HEK293 (cell line): ENCODE data around the gene EIPR1.

ENCODE experiments used
- CTCF ChIA-PET: fragments of 350-600 bp; formaldehyde crosslinking; extraction: SDS; loops from one replicate; lab custom pipeline; 2021; ENCODE audit warnings: antibody characterized with exemption; lab: Yijun Ruan, JAX
- POLR2A ChIA-PET: fragments of 300-600 bp; formaldehyde crosslinking; extraction: SDS; loops from one replicate; lab custom pipeline; 2020; ENCODE audit warnings: antibody characterized with exemption, inconsistent platforms; lab: Yijun Ruan, JAX
- H3K27ac ChIP-seq: fragments of 200-500 bp; sonication (Bioruptor generic); 2 replicates; pipeline ENCODE4 v1.5.1; 2014; ENCODE audit warnings: low read depth, low read length, control low read depth, inconsistent platforms; ENCODE audit errors: extremely low read depth
- H3K36me3 ChIP-seq, 2 experiments: fragments of 200-500 bp in 1 of 2; sonication (Bioruptor generic) in 1 of 2; 1 replicate in 1 of 2; 2 replicates in 1 of 2; pipeline ENCODE4 v1.5.1; 2014 to 2017; ENCODE audit warnings: inconsistent platforms in 2 of 2, low read length in 2 of 2; ENCODE audit not compliant: control insufficient read depth in 2 of 2, insufficient read depth in 1 of 2
- H3K4me1 ChIP-seq: fragments of 200-500 bp; sonication (Bioruptor generic); 2 replicates; pipeline ENCODE4 v1.5.1; 2014; ENCODE audit warnings: mild to moderate bottlenecking, low read length, inconsistent platforms; ENCODE audit not compliant: control insufficient read depth, insufficient read depth
- H3K4me3 ChIP-seq: 2 replicates; pipeline ENCODE4 v1.5.1; 2011; ENCODE audit warnings: low read depth, mild to moderate bottlenecking, control low read depth, low read length, moderate library complexity
- H3K9me3 ChIP-seq: fragments of 200-500 bp; sonication (Bioruptor generic); 2 replicates; pipeline ENCODE4 v1.5.1; 2014; ENCODE audit warnings: low read depth, low read length, inconsistent platforms; ENCODE audit not compliant: control insufficient read depth, insufficient read depth
- EGR2 ChIP-seq: fragments of 450-650 bp; formaldehyde crosslinking; IDR thresholded peaks from 2 replicates; pipeline ENCODE4 v1.5.1; 2016; ENCODE audit warnings: low read depth, missing biosample characterization, missing genetic modification characterization
- IKZF3 ChIP-seq: fragments of 450-650 bp; IDR thresholded peaks from 2 replicates; pipeline ENCODE4 v1.5.0; 2018; ENCODE audit warnings: missing biosample characterization, mild to moderate bottlenecking, missing genetic modification characterization, moderate library complexity
- OSR2 ChIP-seq: fragments of 450-650 bp; formaldehyde crosslinking; IDR thresholded peaks from 2 replicates; pipeline ENCODE4 v1.5.1; 2016; ENCODE audit warnings: missing biosample characterization, missing genetic modification characterization
- TRIM28 ChIP-seq: IDR thresholded peaks from 2 replicates; pipeline ENCODE4 v1.6.1; 2011; ENCODE audit warnings: low read length, control low read depth, borderline replicate concordance
- ZBTB11 ChIP-seq: fragments of 450-650 bp; formaldehyde crosslinking; conservative IDR thresholded peaks from 2 replicates; pipeline ENCODE4 v1.5.1; 2016; ENCODE audit warnings: low read depth, missing biosample characterization, missing genetic modification characterization
- ZBTB21 ChIP-seq: fragments of 450-650 bp; formaldehyde crosslinking; IDR thresholded peaks from 2 replicates; pipeline ENCODE4 v1.5.1; 2017; ENCODE audit warnings: missing biosample characterization, missing genetic modification characterization
- ZBTB49 ChIP-seq: fragments of 450-650 bp; formaldehyde crosslinking; IDR thresholded peaks from 2 replicates; pipeline ENCODE4 v1.5.1; 2016; ENCODE audit warnings: missing biosample characterization, missing genetic modification characterization, low read depth
- ZNF146 ChIP-seq: fragments of 450-650 bp; formaldehyde crosslinking; IDR thresholded peaks from 2 replicates; pipeline ENCODE4 v1.5.1; 2016; ENCODE audit warnings: missing biosample characterization, missing genetic modification characterization
- ZNF184 ChIP-seq: fragments of 450-650 bp; IDR thresholded peaks from 2 replicates; pipeline ENCODE4 v1.5.1; 2018; ENCODE audit warnings: missing biosample characterization, mild to moderate bottlenecking, missing genetic modification characterization
- ZNF19 ChIP-seq: fragments of 450-650 bp; formaldehyde crosslinking; IDR thresholded peaks from 2 replicates; pipeline ENCODE4; 2016; ENCODE audit warnings: missing biosample characterization, missing genetic modification characterization, low read depth
- ZNF221 ChIP-seq: fragments of 450-650 bp; formaldehyde crosslinking; IDR thresholded peaks from 2 replicates; pipeline ENCODE4 v1.5.1; 2017; ENCODE audit warnings: missing biosample characterization, missing genetic modification characterization, borderline replicate concordance
- ZNF280D ChIP-seq: fragments of 450-650 bp; formaldehyde crosslinking; IDR thresholded peaks from 2 replicates; pipeline ENCODE4 v1.5.1; 2016; ENCODE audit warnings: missing biosample characterization, missing genetic modification characterization
- ZNF37A ChIP-seq: fragments of 450-650 bp; IDR thresholded peaks from 2 replicates; pipeline ENCODE4 v1.5.1; 2018; ENCODE audit warnings: missing biosample characterization, missing genetic modification characterization
- ZNF529 ChIP-seq: fragments of 450-650 bp; formaldehyde crosslinking; IDR thresholded peaks from 2 replicates; pipeline ENCODE4 v1.5.1; 2017; ENCODE audit warnings: missing genetic modification characterization, missing biosample characterization; ENCODE audit not compliant: insufficient replicate concordance
- ZNF549 ChIP-seq: fragments of 450-650 bp; IDR thresholded peaks from 2 replicates; pipeline ENCODE4 v1.5.1; 2018; ENCODE audit warnings: missing biosample characterization, missing genetic modification characterization, mild to moderate bottlenecking, inconsistent platforms, moderate library complexity
- ZNF585B ChIP-seq: fragments of 450-650 bp; formaldehyde crosslinking; IDR thresholded peaks from 2 replicates; pipeline ENCODE4 v1.5.1; 2016; ENCODE audit warnings: missing biosample characterization, missing genetic modification characterization
- ZSCAN5A ChIP-seq: fragments of 450-650 bp; formaldehyde crosslinking; IDR thresholded peaks from 2 replicates; pipeline ENCODE4 v1.5.1; 2016; ENCODE audit warnings: missing biosample characterization, missing genetic modification characterization
- TF ChIP-seq, protein P1 (sequence below): fragments of 450-650 bp; formaldehyde crosslinking; IDR thresholded peaks from 2 replicates; pipeline ENCODE4 v1.5.1; 2016; ENCODE audit warnings: missing biosample characterization, missing genetic modification characterization
- TF ChIP-seq, protein P2 (sequence below): fragments of 450-650 bp; formaldehyde crosslinking; IDR thresholded peaks from 2 replicates; pipeline ENCODE4 v1.5.1; 2016; ENCODE audit warnings: missing biosample characterization, missing genetic modification characterization

Gene EIPR1

DNA sequence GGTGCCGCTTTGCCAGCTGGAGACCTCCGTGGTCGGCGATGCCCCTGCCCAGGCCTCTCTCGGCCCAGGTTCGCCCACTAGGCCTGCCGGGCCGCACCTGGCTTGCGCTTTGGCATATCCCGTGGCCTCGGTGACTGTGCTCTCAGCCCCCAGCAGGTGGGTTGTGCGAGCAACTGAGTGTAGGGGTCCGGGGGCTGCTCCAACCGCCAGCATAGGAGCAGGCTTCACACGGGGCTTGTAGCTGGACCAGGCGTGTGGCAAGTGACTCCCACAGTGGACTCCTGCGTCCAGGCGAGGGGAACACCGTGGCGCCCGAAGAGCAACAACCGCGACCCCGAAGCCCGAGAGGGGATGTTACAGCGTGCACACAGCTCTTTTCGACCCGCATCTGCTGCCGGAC, 11.6 kb upstream of the EIPR1 start:
- no peak overlapping the region for H3K27ac ChIP-seq
- no peak for TF ChIP-seq ZBTB21 (tag by site-specific recombination)
- TF ChIP-seq, protein P1, sequence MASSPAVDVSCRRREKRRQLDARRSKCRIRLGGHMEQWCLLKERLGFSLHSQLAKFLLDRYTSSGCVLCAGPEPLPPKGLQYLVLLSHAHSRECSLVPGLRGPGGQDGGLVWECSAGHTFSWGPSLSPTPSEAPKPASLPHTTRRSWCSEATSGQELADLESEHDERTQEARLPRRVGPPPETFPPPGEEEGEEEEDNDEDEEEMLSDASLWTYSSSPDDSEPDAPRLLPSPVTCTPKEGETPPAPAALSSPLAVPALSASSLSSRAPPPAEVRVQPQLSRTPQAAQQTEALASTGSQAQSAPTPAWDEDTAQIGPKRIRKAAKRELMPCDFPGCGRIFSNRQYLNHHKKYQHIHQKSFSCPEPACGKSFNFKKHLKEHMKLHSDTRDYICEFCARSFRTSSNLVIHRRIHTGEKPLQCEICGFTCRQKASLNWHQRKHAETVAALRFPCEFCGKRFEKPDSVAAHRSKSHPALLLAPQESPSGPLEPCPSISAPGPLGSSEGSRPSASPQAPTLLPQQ (tag by site-specific recombination), result no peak
- no peak for TF ChIP-seq ZBTB49 (tag by site-specific recombination)
- TF ChIP-seq ZNF37A, result no peak
- TF ChIP-seq IKZF3 (tag by site-specific recombination), result no peak
- TF ChIP-seq ZBTB11, result no peak
- no peak for TF ChIP-seq ZNF529 (tag by site-specific recombination)
- TF ChIP-seq ZNF280D (tag by site-specific recombination), result no peak
- no peak for TF ChIP-seq ZNF146 (tag by site-specific recombination)
- TF ChIP-seq ZNF221 (tag by site-specific recombination), result no peak
- no peak for TF ChIP-seq ZNF19 (tag by site-specific recombination)
- no peak for TF ChIP-seq ZSCAN5A (tag by site-specific recombination)
- no peak for TF ChIP-seq ZNF549 (tag by site-specific recombination)
- TF ChIP-seq, protein P2, sequence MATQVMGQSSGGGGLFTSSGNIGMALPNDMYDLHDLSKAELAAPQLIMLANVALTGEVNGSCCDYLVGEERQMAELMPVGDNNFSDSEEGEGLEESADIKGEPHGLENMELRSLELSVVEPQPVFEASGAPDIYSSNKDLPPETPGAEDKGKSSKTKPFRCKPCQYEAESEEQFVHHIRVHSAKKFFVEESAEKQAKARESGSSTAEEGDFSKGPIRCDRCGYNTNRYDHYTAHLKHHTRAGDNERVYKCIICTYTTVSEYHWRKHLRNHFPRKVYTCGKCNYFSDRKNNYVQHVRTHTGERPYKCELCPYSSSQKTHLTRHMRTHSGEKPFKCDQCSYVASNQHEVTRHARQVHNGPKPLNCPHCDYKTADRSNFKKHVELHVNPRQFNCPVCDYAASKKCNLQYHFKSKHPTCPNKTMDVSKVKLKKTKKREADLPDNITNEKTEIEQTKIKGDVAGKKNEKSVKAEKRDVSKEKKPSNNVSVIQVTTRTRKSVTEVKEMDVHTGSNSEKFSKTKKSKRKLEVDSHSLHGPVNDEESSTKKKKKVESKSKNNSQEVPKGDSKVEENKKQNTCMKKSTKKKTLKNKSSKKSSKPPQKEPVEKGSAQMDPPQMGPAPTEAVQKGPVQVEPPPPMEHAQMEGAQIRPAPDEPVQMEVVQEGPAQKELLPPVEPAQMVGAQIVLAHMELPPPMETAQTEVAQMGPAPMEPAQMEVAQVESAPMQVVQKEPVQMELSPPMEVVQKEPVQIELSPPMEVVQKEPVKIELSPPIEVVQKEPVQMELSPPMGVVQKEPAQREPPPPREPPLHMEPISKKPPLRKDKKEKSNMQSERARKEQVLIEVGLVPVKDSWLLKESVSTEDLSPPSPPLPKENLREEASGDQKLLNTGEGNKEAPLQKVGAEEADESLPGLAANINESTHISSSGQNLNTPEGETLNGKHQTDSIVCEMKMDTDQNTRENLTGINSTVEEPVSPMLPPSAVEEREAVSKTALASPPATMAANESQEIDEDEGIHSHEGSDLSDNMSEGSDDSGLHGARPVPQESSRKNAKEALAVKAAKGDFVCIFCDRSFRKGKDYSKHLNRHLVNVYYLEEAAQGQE, result no peak
- no peak for TF ChIP-seq ZNF184 (tag by site-specific recombination)
- TF ChIP-seq TRIM28, result no peak
- no peak for TF ChIP-seq EGR2 (tag by site-specific recombination)
- TF ChIP-seq OSR2 (tag by site-specific recombination), result no peak
- no peak for TF ChIP-seq ZNF585B (tag by site-specific recombination)
- POLR2A ChIA-PET, result no interaction called here
- peaks cover 4% of the 10 kb centered on the region; the same call in 1 of the 2 replicates for H3K4me1 ChIP-seq
- CTCF ChIA-PET, result no interaction called here
- H3K9me3 ChIP-seq, result no peaks in the 10 kb centered on the region
- peaks cover 15 to 57% of the 10 kb centered on the region in 2 experiments for H3K36me3 ChIP-seq
- no peak overlapping the region for H3K4me3 ChIP-seq
